HCT116 (cell line): ENCODE results near the gene CES4A. TPM values are rescaled to one million over a fixed set of nuclear protein-coding genes. Genes with fewer than 3 reads are reported as not detected.

Experiments used
- ATAC-seq: fragments of 200-7000 bp; cut with Tn5 transposase; 2 replicates; pipeline ENCODE4 v1.9.1; 2020; ENCODE audit warnings: mild to moderate bottlenecking, moderate library complexity
- BruUV-seq: library from RNA; stranded (reverse); fragments of 400-500 nt; replicated peaks from 2 replicates; lab custom pipeline; 2021; lab: Mats Ljungman, UMichigan
- CTCF ChIA-PET: fragments of 300-600 bp; sonication (Branson Sonifier 250); formaldehyde crosslinking; loops from one replicate; lab custom pipeline; 2021; ENCODE audit warnings: antibody characterized with exemption; lab: Charles Lee
- POLR2A ChIA-PET: fragments of 300-600, 350-600 bp; sonication (Branson Sonifier 250); formaldehyde crosslinking; loops from one replicate; lab custom pipeline; 2021; ENCODE audit warnings: antibody characterized with exemption; lab: Charles Lee
- RAD21 ChIA-PET, 2 experiments: fragments of 300-600 bp; sonication (Branson Sonifier 250); formaldehyde crosslinking; loops; one replicate each; lab custom pipeline; 2023; ENCODE audit warnings: low total read pairs in 2 of 2; ENCODE audit not compliant: uncharacterized antibody in 2 of 2, unreplicated experiment in 2 of 2, low non-redundant PET in 1 of 2; lab: Charles Lee
- DNase-seq: peaks from one replicate; pipeline ENCODE4 v3.0.0-alpha.2; 2010; ENCODE audit warnings: low read depth, low spot score
- H2AFZ ChIP-seq: fragments of 200-600 bp; shearing (Covaris generic), sonication (generic); 2 replicates; pipeline ENCODE4 v1.6.1; 2017; ENCODE audit warnings: low read depth, mixed run types, mixed read lengths, antibody characterized with exemption, low read length; ENCODE audit not compliant: poor library complexity, severe bottlenecking
- H3K27ac ChIP-seq: 2 replicates; pipeline ENCODE4 v1.5.1; 2012; ENCODE audit warnings: low read depth, low read length
- H3K27me3 ChIP-seq: fragments of 200-600 bp; sonication (generic); 2 replicates; pipeline ENCODE4 v1.6.1; 2016; ENCODE audit warnings: mixed run types, low read length, mixed read lengths; ENCODE audit not compliant: insufficient read depth
- H3K36me3 ChIP-seq, 2 experiments: fragments of 200-500 bp in 1 of 2; fragments of 200-600 bp in 1 of 2; sonication (Bioruptor generic) in 1 of 2; sonication (generic) in 1 of 2; 2 replicates each; pipeline versions ENCODE4 v1.5.1 to v1.6.1; 2014 to 2016; ENCODE audit warnings: low read length in 2 of 2, inconsistent platforms in 1 of 2, mixed read lengths in 1 of 2, mixed run types in 1 of 2; ENCODE audit not compliant: insufficient read depth in 2 of 2, control insufficient read depth in 1 of 2
- H3K4me1 ChIP-seq, 2 experiments: fragments of 200-600 bp in 1 of 2; sonication (generic) in 1 of 2; 2 replicates each; pipeline versions ENCODE4 v1.5.1 to v1.6.1; 2012 to 2017; ENCODE audit warnings: low read length in 2 of 2, inconsistent platforms in 1 of 2, mild to moderate bottlenecking in 1 of 2, mixed read lengths in 1 of 2, mixed run types in 1 of 2, moderate library complexity in 1 of 2; ENCODE audit not compliant: insufficient read depth in 2 of 2, control insufficient read depth in 1 of 2
- H3K4me2 ChIP-seq: fragments of 200-600 bp; sonication (generic); 2 replicates; pipeline ENCODE4 v1.6.1; 2017; ENCODE audit warnings: mixed run types, low read length, mixed read lengths
- H3K4me3 ChIP-seq, 2 experiments: fragments of 200-600 bp in 1 of 2; sonication (generic) in 1 of 2; replicated peaks in 1 of 2; 2 replicates each; pipeline ENCODE4 v1.5.1; 2011 to 2016; ENCODE audit warnings: low read length in 2 of 2, control low read depth in 1 of 2, low read depth in 1 of 2, mild to moderate bottlenecking in 1 of 2, mixed read lengths in 1 of 2, mixed run types in 1 of 2
- H3K79me2 ChIP-seq: fragments of 200-600 bp; sonication (generic); 2 replicates; pipeline ENCODE4 v1.6.1; 2017; ENCODE audit warnings: mild to moderate bottlenecking, mixed run types, low read length, moderate library complexity, mixed read lengths; ENCODE audit not compliant: insufficient read depth
- H3K9ac ChIP-seq: fragments of 200-600 bp; sonication (generic); 2 replicates; pipeline ENCODE4 v1.6.1; 2016; ENCODE audit warnings: low read length, mixed read lengths
- H3K9me2 ChIP-seq: fragments of 200-600 bp; sonication (generic), shearing (Covaris generic); 2 replicates; pipeline ENCODE4 v1.6.1; 2017; ENCODE audit warnings: mixed run types, mild to moderate bottlenecking, moderate library complexity; ENCODE audit not compliant: insufficient read depth
- H3K9me3 ChIP-seq, 2 experiments: fragments of 200-500 bp in 1 of 2; fragments of 200-600 bp in 1 of 2; sonication (Bioruptor generic) in 1 of 2; sonication (generic) in 1 of 2; 2 replicates each; pipeline ENCODE4 v1.6.1; 2014 to 2017; ENCODE audit warnings: low read length in 2 of 2, mixed read lengths in 2 of 2, inconsistent platforms in 1 of 2, low read depth in 1 of 2, mild to moderate bottlenecking in 1 of 2, mixed run types in 1 of 2, moderate library complexity in 1 of 2; ENCODE audit not compliant: control insufficient read depth in 1 of 2, insufficient read depth in 1 of 2
- H4K20me1 ChIP-seq: fragments of 200-600 bp; sonication (generic), shearing (Covaris generic); 2 replicates; pipeline ENCODE4 v1.6.1; 2017; ENCODE audit warnings: mixed run types, mild to moderate bottlenecking, moderate library complexity; ENCODE audit not compliant: insufficient read depth
- CBX3 ChIP-seq: IDR thresholded peaks from 2 replicates; pipeline ENCODE4 v1.6.1; 2012; ENCODE audit warnings: low read depth
- EGR1 ChIP-seq: IDR thresholded peaks from 2 replicates; pipeline ENCODE4 v1.6.1; 2012; ENCODE audit warnings: low read depth
- ELF1 ChIP-seq: IDR thresholded peaks from 2 replicates; pipeline ENCODE4 v1.6.1; 2012; ENCODE audit warnings: low read depth, borderline replicate concordance
- EZH2phosphoT487 ChIP-seq: fragments of 200-600 bp; IDR thresholded peaks from 2 replicates; pipeline ENCODE4 v1.6.1; 2018; ENCODE audit warnings: antibody characterized with exemption, borderline replicate concordance
- SIN3A ChIP-seq: IDR thresholded peaks from 2 replicates; pipeline ENCODE4 v1.6.1; 2012; ENCODE audit warnings: low read depth
- TCF7L2 ChIP-seq: IDR thresholded peaks from 2 replicates; pipeline ENCODE4 v1.7.0; 2011; ENCODE audit warnings: borderline replicate concordance, inconsistent platforms; ENCODE audit not compliant: insufficient read depth, insufficient read length; ENCODE audit errors: extremely low read depth
- YY1 ChIP-seq: IDR thresholded peaks from 2 replicates; pipeline ENCODE4 v1.6.1; 2011; ENCODE audit warnings: low read length, low read depth, moderate library complexity, mild to moderate bottlenecking; ENCODE audit not compliant: insufficient replicate concordance; ENCODE audit errors: extremely low read depth
- intact Hi-C: fragments of 100-400 bp; cut with micrococcal nuclease; formaldehyde crosslinking; loops from 2 replicates; pipeline ENCODE4 v1.10.0; 2022
- total RNA-seq: library from RNA; stranded (reverse); gene quantifications from one replicate; pipeline ENCODE4 v1.2.1, GENCODE V29; 2021; ENCODE audit not compliant: unreplicated experiment
- TF ChIP-seq, protein P1 (sequence below), 3 experiments: fragments of 200-600 bp in 1 of 3; sonication (generic) in 1 of 3; IDR thresholded peaks in 2 of 3; conservative IDR thresholded peaks in 1 of 3; 2 replicates each; pipeline ENCODE4 v1.5.1; 2012 to 2017; ENCODE audit warnings: low read depth in 2 of 3, low read length in 2 of 3, antibody characterized with exemption in 1 of 3, borderline replicate concordance in 1 of 3, control low read depth in 1 of 3, mild to moderate bottlenecking in 1 of 3, mixed read lengths in 1 of 3, mixed run types in 1 of 3, moderate library complexity in 1 of 3; ENCODE audit not compliant: insufficient read depth in 1 of 3
- TF ChIP-seq, protein P2 (sequence below): IDR thresholded peaks from 2 replicates; pipeline ENCODE4 v1.6.1; 2012
- TF ChIP-seq, protein P3 (sequence below): IDR thresholded peaks from 2 replicates; pipeline ENCODE4 v1.6.1; 2012; ENCODE audit warnings: low read depth

CES4A gene
- total RNA-seq, 1 experiment from 2014 or later = not detected

DNA sequence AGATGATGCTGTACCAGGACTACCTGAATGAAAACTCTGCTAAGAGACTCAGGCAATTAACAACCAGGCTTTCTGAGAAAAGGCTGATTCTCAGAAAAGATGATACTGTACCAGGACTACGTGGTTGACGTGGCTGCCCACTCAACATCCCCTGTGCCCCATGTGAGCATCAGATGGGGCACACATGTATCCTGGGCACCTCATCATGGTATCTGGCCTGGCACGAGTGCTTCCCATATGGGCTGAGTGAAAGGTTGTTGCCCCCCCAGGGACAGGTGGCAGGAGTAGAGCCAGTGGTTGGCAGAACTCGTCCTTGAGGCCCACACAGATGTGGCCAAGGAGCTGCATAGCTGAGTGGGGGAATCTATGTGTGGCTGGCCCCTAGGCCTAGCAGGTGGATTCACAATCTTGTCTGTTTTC, 3.5 kb upstream of the CES4A start:
- ATAC-seq (no peak), DNase-seq (no peak)
- ChIA-PET RAD21 (no interaction called here), POLR2A (no interaction called here), CTCF (no interaction called here)
- Histone ChIP-seq H2AFZ (no peak overlapping the region), H3K9me3 (no peaks in the 10 kb centered on the region), H3K79me2 (no peaks in the 10 kb centered on the region), H3K27me3 (no peaks in the 10 kb centered on the region), H3K27ac (no peak overlapping the region), H3K9me2 (no peaks in the 10 kb centered on the region), H3K36me3 (no peaks in the 10 kb centered on the region), H3K9ac (no peak overlapping the region), H3K4me1 (peaks cover 0 to 3% of the 10 kb centered on the region in 2 experiments; a peak in 1 of 4 replicates), H3K4me2 (no peak overlapping the region), H3K4me3 (no peak overlapping the region), H4K20me1 (no peaks in the 10 kb centered on the region)
- BruUV-seq = no TSS peak
- intact Hi-C loops = no loop called here
- TF ChIP-seq YY1 (no peak), EZH2phosphoT487 (no peak), CBX3 (no peak), EGR1 (no peak)
- TF ChIP-seq, protein P1, sequence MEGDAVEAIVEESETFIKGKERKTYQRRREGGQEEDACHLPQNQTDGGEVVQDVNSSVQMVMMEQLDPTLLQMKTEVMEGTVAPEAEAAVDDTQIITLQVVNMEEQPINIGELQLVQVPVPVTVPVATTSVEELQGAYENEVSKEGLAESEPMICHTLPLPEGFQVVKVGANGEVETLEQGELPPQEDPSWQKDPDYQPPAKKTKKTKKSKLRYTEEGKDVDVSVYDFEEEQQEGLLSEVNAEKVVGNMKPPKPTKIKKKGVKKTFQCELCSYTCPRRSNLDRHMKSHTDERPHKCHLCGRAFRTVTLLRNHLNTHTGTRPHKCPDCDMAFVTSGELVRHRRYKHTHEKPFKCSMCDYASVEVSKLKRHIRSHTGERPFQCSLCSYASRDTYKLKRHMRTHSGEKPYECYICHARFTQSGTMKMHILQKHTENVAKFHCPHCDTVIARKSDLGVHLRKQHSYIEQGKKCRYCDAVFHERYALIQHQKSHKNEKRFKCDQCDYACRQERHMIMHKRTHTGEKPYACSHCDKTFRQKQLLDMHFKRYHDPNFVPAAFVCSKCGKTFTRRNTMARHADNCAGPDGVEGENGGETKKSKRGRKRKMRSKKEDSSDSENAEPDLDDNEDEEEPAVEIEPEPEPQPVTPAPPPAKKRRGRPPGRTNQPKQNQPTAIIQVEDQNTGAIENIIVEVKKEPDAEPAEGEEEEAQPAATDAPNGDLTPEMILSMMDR (IDR thresholded peaks at IDR 0.05 in 2 of 3, conservative IDR thresholded peaks at IDR 0.05 in 1 of 3; ENCODE audit: borderline replicate concordance in 1 of 3, insufficient read depth in 1 of 3, low read depth in 2 of 3, low read length in 2 of 3) = no peak

DNA sequence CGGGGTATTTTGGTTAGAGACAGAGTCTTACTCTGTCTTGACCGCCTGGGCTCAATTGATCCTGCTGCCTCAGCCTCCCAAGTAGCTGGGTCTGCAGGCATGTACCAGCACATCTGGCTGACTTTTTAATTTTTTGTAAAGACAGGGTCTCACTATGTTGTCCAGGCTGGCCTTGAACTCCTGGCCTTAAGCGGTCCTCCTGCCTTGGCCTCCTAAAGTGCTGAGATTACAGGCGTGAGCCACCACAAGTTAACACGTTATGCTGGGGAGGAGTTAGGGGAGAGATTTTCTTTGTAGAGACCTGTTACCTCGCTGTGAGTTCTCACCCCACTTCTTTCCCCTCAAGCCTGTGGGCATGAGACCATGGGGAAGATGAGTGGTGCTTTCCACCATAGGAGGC, 1.8 kb upstream of the CES4A start:
- H3K27ac ChIP-seq = no peak overlapping the region
- H3K4me2 ChIP-seq = no peak overlapping the region
- no peaks in the 10 kb centered on the region for H4K20me1 ChIP-seq
- BruUV-seq = no TSS peak
- H3K9ac ChIP-seq = no peak overlapping the region
- no peak overlapping the region for H2AFZ ChIP-seq
- H3K9me2 ChIP-seq = no peaks in the 10 kb centered on the region
- intact Hi-C loops = no loop called here
- no peaks in the 10 kb centered on the region for H3K9me3 ChIP-seq
- H3K4me3 ChIP-seq = no peak overlapping the region
- H3K4me1 ChIP-seq = peaks cover 0 to 3% of the 10 kb centered on the region in 2 experiments; a peak in 1 of 4 replicates
- TF ChIP-seq, protein P2, sequence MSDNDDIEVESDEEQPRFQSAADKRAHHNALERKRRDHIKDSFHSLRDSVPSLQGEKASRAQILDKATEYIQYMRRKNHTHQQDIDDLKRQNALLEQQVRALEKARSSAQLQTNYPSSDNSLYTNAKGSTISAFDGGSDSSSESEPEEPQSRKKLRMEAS = no peak
- TF ChIP-seq SIN3A (no peak), TCF7L2 (no peak), ELF1 (no peak), EZH2phosphoT487 (no peak), EGR1 (no peak)
- TF ChIP-seq, protein P3, sequence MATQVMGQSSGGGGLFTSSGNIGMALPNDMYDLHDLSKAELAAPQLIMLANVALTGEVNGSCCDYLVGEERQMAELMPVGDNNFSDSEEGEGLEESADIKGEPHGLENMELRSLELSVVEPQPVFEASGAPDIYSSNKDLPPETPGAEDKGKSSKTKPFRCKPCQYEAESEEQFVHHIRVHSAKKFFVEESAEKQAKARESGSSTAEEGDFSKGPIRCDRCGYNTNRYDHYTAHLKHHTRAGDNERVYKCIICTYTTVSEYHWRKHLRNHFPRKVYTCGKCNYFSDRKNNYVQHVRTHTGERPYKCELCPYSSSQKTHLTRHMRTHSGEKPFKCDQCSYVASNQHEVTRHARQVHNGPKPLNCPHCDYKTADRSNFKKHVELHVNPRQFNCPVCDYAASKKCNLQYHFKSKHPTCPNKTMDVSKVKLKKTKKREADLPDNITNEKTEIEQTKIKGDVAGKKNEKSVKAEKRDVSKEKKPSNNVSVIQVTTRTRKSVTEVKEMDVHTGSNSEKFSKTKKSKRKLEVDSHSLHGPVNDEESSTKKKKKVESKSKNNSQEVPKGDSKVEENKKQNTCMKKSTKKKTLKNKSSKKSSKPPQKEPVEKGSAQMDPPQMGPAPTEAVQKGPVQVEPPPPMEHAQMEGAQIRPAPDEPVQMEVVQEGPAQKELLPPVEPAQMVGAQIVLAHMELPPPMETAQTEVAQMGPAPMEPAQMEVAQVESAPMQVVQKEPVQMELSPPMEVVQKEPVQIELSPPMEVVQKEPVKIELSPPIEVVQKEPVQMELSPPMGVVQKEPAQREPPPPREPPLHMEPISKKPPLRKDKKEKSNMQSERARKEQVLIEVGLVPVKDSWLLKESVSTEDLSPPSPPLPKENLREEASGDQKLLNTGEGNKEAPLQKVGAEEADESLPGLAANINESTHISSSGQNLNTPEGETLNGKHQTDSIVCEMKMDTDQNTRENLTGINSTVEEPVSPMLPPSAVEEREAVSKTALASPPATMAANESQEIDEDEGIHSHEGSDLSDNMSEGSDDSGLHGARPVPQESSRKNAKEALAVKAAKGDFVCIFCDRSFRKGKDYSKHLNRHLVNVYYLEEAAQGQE = no peak
- ChIA-PET RAD21 (no interaction called here), POLR2A (no interaction called here), CTCF (interaction anchor here (1.3 kb wide), 1 partner anchor 31 kb away, joined by 3 read pairs; no protein-coding TSS in a partner anchor)
- H3K79me2 ChIP-seq = no peaks in the 10 kb centered on the region
- ATAC-seq (no peak), DNase-seq (no peak)
- H3K36me3 ChIP-seq = no peaks in the 10 kb centered on the region
- no peaks in the 10 kb centered on the region for H3K27me3 ChIP-seq
